Left ventricle myocardium superior (tissue), 1 donor: ENCODE data around the gene VOPP1. TPM values are rescaled to one million over a fixed set of nuclear protein-coding genes. Genes with fewer than 3 reads are reported as not detected.

Experiments used
- ATAC-seq: fragments of 200-7000 bp; cut with Tn5 transposase; one replicate; pipeline ENCODE4 v1.9.1; 2020; ENCODE audit warnings: mild to moderate bottlenecking, moderate library complexity
- DNase-seq: peaks from one replicate; pipeline ENCODE4 v3.0.0-alpha.2; 2020
- intact Hi-C: fragments of 100-400 bp; cut with micrococcal nuclease; formaldehyde crosslinking; loops from one replicate; pipeline ENCODE4 v1.11.0; 2022
- total RNA-seq: library from RNA; stranded (reverse); fragmentation: NEBNext Ultra II Directional; extraction: Animal tissue kit (Norgen Biotek cat#: 25700); gene quantifications from one replicate; pipeline ENCODE4 v1.2.1, GENCODE V29; 2021
- donor health status: DM: no; HTN: yes; CAD: no; lungs with severe emphysema.

VOPP1 gene
- total RNA-seq, 1 donor from 2014 or later = 23.4 TPM

DNA sequence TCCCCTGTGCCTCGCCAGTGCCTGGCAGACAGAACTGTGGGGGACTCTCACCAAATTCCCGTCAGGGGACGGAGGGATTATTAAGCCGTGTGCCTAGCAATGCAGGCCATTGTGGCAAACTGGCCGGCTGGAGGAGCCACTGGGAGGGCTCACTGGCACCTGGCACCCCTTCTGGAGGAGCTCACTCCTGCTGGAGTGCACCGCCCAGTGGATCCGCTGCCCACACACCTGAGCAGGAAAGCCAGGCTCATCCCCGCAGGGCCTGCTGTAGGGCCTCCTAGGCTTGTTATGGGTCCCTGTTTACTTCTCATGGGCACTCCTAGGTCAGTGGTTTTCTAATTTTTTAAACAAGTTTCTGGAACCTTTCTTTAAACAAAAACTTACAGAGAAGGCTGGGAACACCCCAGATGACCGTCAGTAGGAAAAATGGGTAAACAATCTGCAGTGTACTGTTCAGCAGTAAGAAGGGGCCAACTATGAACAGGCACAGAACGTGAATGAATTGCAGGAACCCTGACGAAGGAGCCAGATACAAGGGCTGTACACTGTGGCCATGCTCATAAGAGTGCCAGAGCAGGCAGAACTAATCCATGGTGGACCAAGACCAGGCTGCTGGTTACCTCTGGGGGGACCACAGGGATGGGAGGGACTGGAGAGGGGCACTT, 142.3 kb downstream of the VOPP1 start:
- ATAC-seq = no peak
- intact Hi-C loops = no loop called here
- no peak for DNase-seq

DNA sequence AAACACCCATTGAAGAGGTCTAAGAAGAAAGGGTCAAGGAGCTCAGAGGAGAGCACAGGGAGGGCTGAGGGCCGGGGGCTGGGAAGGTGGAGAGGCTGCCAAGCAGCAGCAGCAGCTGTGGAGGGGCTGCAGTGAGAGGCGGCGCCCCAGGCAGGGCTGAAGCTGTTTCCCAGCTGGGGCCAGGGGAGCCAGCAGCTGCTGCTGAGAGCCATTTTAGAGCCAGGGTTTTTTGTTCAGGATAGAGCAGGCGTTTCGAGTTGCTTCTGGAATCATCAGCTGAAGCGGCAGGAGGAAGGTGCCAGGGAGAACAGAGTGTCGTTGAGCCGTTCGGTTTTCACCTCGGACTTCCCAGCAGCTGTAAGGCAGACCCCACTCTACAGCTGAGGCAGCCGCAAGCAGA, 144.5 kb downstream of the VOPP1 start:
- ATAC-seq = peak; percentile 20
- intact Hi-C loops = no loop called here
- no peak for DNase-seq

DNA sequence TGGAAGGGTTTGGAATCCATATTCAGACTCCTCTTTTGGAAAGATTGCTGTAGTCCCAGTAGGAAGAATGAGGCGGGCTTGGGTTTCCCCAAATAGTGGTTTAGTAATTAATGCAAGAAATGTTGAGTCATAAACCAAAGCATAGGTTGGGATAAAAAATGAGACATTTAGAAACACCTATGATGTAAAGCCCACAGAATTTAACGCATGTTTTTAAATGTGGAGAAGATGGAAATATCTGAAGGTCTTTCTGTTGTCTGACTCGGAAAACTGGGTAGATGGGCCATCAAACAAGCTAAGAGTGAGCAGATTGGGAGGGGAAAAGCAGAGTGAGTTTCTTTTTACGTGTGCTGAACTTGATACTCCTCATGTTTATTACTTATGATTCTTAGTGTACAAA, 145.0 kb downstream of the VOPP1 start:
- ATAC-seq (no peak), DNase-seq (no peak)
- intact Hi-C loops = no loop called here

DNA sequence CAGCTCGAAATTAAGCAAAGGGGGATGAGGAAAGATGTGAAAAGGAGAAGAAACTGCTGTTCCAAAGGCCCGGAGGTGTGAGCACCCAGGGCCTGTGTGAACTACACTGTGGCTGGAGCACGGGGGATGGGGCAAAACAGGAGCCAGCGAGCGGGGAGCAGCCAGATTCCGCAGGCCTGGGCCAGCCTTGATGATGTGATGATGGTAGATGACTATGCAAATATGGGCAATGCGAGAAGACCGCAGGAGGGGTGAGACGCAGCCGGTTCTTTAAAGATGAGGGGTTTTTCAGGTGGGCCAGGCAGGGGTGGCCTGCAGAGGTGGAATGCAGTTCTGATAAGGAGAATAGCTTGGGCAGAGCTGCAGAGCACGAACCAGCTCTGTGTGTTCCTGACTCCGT, 145.6 kb downstream of the VOPP1 start:
- no peak for ATAC-seq
- intact Hi-C loops = no loop called here
- no peak for DNase-seq

DNA sequence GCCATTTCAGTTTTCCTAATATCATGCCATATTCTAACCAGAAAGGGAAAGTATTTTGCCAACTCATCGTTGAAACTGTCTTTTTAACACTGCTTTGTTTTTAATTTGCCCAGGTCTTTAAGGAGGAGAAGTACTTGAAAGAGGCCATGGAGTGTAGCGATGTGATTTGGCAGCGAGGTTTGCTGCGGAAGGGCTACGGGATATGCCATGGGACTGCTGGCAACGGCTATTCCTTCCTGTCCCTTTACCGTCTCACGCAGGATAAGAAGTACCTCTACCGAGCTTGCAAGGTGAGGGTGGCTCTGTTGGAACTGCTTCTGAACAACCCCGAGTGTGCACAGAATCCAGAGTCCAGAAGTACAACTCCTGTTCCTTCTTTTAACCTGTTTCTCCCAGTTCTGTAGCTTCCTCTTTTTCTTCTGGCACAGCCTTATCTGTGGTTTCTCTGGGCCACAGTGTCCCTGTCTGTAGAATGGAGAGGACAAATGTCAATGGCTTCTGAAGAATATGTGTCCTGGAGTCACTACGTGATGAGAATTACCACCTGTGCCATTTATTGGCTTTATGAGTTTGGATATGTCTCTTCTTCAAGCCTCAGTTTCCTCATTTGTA, 147.1 kb downstream of the VOPP1 start:
- ATAC-seq = no peak
- no peak for DNase-seq
- intact Hi-C loops = no loop called here

DNA sequence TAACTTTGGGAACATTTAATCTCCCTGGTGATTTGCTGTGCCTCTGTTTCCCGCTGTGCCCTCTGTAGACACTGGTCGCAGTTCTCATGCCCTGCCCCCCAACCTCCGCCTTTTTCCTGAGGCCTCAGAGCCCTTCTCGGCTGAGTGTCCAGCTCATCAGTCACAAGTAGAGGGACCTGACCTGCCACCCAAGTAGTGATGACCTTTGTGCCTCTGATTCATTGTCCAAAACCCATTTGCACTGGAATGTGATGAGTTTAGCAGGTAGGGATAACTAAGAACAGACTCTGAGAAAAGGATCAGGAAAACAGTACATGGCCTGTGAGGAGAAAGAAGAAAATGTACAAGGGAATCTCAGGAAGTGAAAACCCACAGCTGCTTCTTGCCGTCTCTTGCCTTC, 148.4 kb downstream of the VOPP1 start:
- DNase-seq = no peak
- ATAC-seq = no peak
- intact Hi-C loops = no loop called here

DNA sequence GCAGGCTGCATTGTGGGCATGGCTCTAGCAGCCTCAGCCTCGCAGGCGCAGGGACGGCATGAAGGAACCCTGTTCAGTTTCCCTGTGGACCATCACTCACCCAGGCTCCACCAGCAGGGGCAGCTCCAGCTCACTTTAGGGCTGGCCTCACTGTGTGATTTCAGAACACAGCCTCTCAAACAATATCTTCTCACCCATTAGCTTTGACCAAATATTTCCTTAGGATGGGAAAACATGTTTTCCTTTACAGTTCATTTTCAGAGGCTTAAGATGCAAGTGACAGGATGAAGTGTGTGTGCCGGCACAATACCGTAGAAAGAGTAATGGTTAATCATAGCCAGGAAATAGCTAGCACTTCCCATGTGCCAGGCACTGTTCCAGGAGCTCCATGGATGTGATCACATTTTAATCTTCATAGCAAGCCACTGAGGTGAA, 149.0 kb downstream of the VOPP1 start:
- no peak for ATAC-seq
- DNase-seq = no peak

More for the DNA sequence above, 149.0 kb downstream of the VOPP1 start:
- intact Hi-C loops = no loop called here

Other genes with a start within 250 kb of the VOPP1 start
- 8.4 TPM for gene LANCL2, start 207.2 kb downstream of the VOPP1 start, total RNA-seq